Gastrocnemius medialis (tissue), 4 donors: Measurements from ENCODE around the gene SBDS.

ENCODE experiments used
- CTCF ChIP-seq, 5 experiments: fragments of 450-650 bp in 3 of 5; fragments of 200-600 bp in 2 of 5; sonication (generic) in 2 of 5; IDR thresholded peaks in 4 of 5; conservative IDR thresholded peaks in 1 of 5; 1 replicate in 4 of 5; 2 replicates in 1 of 5; pipeline ENCODE4 v1.5.1; 2016 to 2019; ENCODE audit warnings: antibody characterized with exemption in 5 of 5, mild to moderate bottlenecking in 3 of 5, moderate library complexity in 3 of 5
- POLR2A ChIP-seq, 2 donors: fragments of 450-650 bp; IDR thresholded peaks; one replicate each; pipeline ENCODE4 v1.6.1; 2017; ENCODE audit warnings: antibody characterized with exemption in 2 of 2, mild to moderate bottlenecking in 2 of 2, moderate library complexity in 2 of 2

GRCh38 chr7:66948480-66949109 lies 46.8 kb downstream of the SBDS start:
- no peak for TF ChIP-seq CTCF (IDR thresholded peaks at IDR 0.05 in 4 of 5, conservative IDR thresholded peaks at IDR 0.05 in 1 of 5)
- no peak for TF ChIP-seq POLR2A (IDR thresholded peaks at IDR 0.05)
